K562 (cell line): ENCODE results near the gene TYROBP. TPM values are rescaled to one million over a fixed set of nuclear protein-coding genes. Genes with fewer than 3 reads are reported as not detected.

Experiments
- ATF7 ChIP-seq: fragments of 450-650 bp; IDR thresholded peaks from 2 replicates; pipeline ENCODE4 v1.7.1; 2014; ENCODE audit warnings: mild to moderate bottlenecking, moderate library complexity
- CBX2 ChIP-seq: fragments of 200-600 bp; sonication (generic); IDR thresholded peaks from one replicate; pipeline ENCODE4 v1.6.1; 2012; ENCODE audit warnings: mild to moderate bottlenecking, low read length, inconsistent platforms; ENCODE audit not compliant: insufficient read depth, poor library complexity, severe bottlenecking
- CEBPB ChIP-seq: fragments of 450-650 bp; IDR thresholded peaks from 2 replicates; pipeline ENCODE4 v1.6.1; 2016; ENCODE audit warnings: missing genetic modification characterization, missing compliant biosample characterization
- DDX20 ChIP-seq: fragments of 450-650 bp; IDR thresholded peaks from 2 replicates; pipeline ENCODE4 v1.6.1; 2016; ENCODE audit warnings: missing genetic modification characterization, low read depth, mild to moderate bottlenecking, missing compliant biosample characterization, moderate library complexity
- FOXP1 ChIP-seq: sonication (generic); formaldehyde crosslinking; IDR thresholded peaks from 2 replicates; pipeline ENCODE4 v1.8.0; 2022; ENCODE audit warnings: mild to moderate bottlenecking, missing genetic modification reagents
- HNRNPH1 ChIP-seq: fragments of 200-400 bp; formaldehyde crosslinking; optimal IDR thresholded peaks from 2 replicates; pipeline ENCODE3; 2017; ENCODE audit warnings: low read depth, mild to moderate bottlenecking, low read length, moderate library complexity
- KLF1 ChIP-seq: fragments of 450-650 bp; IDR thresholded peaks from 2 replicates; pipeline ENCODE4 v1.6.1; 2016; ENCODE audit warnings: missing genetic modification characterization, missing compliant biosample characterization
- MYNN ChIP-seq, 2 experiments: sonication (generic); formaldehyde crosslinking in 1 of 2; IDR thresholded peaks; 2 replicates each; pipeline versions ENCODE4 v1.5.0 to v1.6.1; 2016 to 2020; ENCODE audit warnings: antibody characterized with exemption in 1 of 2, missing genetic modification reagents in 1 of 2
- NR4A1 ChIP-seq, 2 experiments: fragments of 250-450 bp in 1 of 2; fragments of 450-650 bp in 1 of 2; sonication (Bioruptor Pico) in 1 of 2; IDR thresholded peaks; 2 replicates each; pipeline versions ENCODE4 v1.4.0 to v1.6.1; 2016 to 2020; ENCODE audit warnings: mild to moderate bottlenecking in 2 of 2, missing compliant biosample characterization in 1 of 2, missing genetic modification characterization in 1 of 2, moderate library complexity in 1 of 2
- RBM14 ChIP-seq: fragments of 200-400 bp; formaldehyde crosslinking; IDR thresholded peaks from 2 replicates; pipeline ENCODE4 v1.6.1; 2018; ENCODE audit warnings: low read depth, mild to moderate bottlenecking, low read length, moderate library complexity, borderline replicate concordance; ENCODE audit not compliant: insufficient read depth
- SP2 ChIP-seq: IDR thresholded peaks from 2 replicates; pipeline ENCODE4 v1.6.1; 2011; ENCODE audit warnings: mild to moderate bottlenecking, low read depth, low read length, moderate library complexity; ENCODE audit not compliant: poor library complexity, severe bottlenecking; ENCODE audit errors: extremely low read depth
- SRSF9 ChIP-seq: fragments of 200-400 bp; formaldehyde crosslinking; IDR thresholded peaks from 2 replicates; pipeline ENCODE4 v1.6.1; 2017; ENCODE audit warnings: low read depth, low read length, borderline replicate concordance
- ZNF445 ChIP-seq: fragments of 250-450 bp; sonication (Bioruptor Pico); IDR thresholded peaks from 2 replicates; pipeline ENCODE4 v1.4.0; 2020; ENCODE audit warnings: low read depth, mild to moderate bottlenecking, moderate library complexity
- ZNF57 ChIP-seq: fragments of 450-650 bp; formaldehyde crosslinking; IDR thresholded peaks from 2 replicates; pipeline ENCODE4 v1.4.0; 2020; ENCODE audit warnings: mild to moderate bottlenecking, moderate library complexity
- ZNF583 ChIP-seq: fragments of 250-450 bp; sonication (Bioruptor Pico); IDR thresholded peaks from 2 replicates; pipeline ENCODE4 v1.4.0; 2020
- ZNF707 ChIP-seq: fragments of 250-450 bp; sonication (Bioruptor Pico); conservative IDR thresholded peaks from 2 replicates; pipeline ENCODE4 v1.8.0; 2022; ENCODE audit warnings: inconsistent platforms, mild to moderate bottlenecking, moderate library complexity
- polyA plus RNA-seq, 8 experiments: library from polyadenylated mRNA; depleted of rRNA in 4 of 8; stranded (reverse) in 5 of 8; unstranded in 3 of 8; fragments of >200 nt; fragmentation: Nextera tagmentation in 2 of 8; fragmentation: Illumina TruSeq in 1 of 8; extraction: Ambion mirVana in 2 of 8; extraction: Trizol in 1 of 8; gene quantifications; 2 replicates each; pipeline versions ENCODE4 v1.2.1 to v1.2.3, GENCODE V29; 2011 to 2014; ENCODE audit warnings: inconsistent platforms in 1 of 8, missing spikeins in 1 of 8
- total RNA-seq, 7 experiments: library from RNA; depleted of rRNA in 6 of 7; stranded (reverse); fragments of >200 nt in 6 of 7; fragmentation: Illumina TruSeq in 2 of 7; extraction: Trizol in 2 of 7; gene quantifications; 2 replicates each; pipeline versions ENCODE4 v1.2.1 to v1.2.3, GENCODE V29; 2011 to 2021; ENCODE audit warnings: low replicate concordance in 1 of 7
- TF ChIP-seq, protein P1 (sequence below): fragments of 450-650 bp; formaldehyde crosslinking; IDR thresholded peaks from 2 replicates; pipeline ENCODE4 v1.4.0; 2020; ENCODE audit warnings: mild to moderate bottlenecking, moderate library complexity
- TF ChIP-seq, protein P2 (sequence below): fragments of 450-650 bp; IDR thresholded peaks from 2 replicates; pipeline ENCODE4 v1.6.1; 2017; ENCODE audit warnings: mild to moderate bottlenecking, moderate library complexity
- TF ChIP-seq, protein P3 (sequence below), 2 experiments: IDR thresholded peaks; 2 replicates each; pipeline ENCODE4 v1.6.1; 2011; ENCODE audit warnings: borderline replicate concordance in 1 of 2, control low read depth in 1 of 2, low read depth in 1 of 2, low read length in 1 of 2, mild to moderate bottlenecking in 1 of 2, mixed read lengths in 1 of 2, moderate library complexity in 1 of 2; ENCODE audit not compliant: insufficient read depth in 1 of 2, insufficient read length in 1 of 2, poor library complexity in 1 of 2, severe bottlenecking in 1 of 2; ENCODE audit errors: extremely low read depth in 1 of 2
- TF ChIP-seq, protein P4 (sequence below): sonication (generic); formaldehyde crosslinking; IDR thresholded peaks from 2 replicates; pipeline ENCODE4 v1.8.1; 2022; ENCODE audit warnings: missing genetic modification reagents
- TF ChIP-seq, protein P5 (sequence below): fragments of 250-450 bp; sonication (Bioruptor Pico); IDR thresholded peaks from 2 replicates; pipeline ENCODE4 v1.4.0; 2020

TYROBP gene
- total and polyA plus RNA-seq, 9 of the 15 experiments (the other 6 are each of a cell fraction or from before 2014, with no cell fraction given): 0.72 to 8.2 (median 2.4) TPM

DNA sequence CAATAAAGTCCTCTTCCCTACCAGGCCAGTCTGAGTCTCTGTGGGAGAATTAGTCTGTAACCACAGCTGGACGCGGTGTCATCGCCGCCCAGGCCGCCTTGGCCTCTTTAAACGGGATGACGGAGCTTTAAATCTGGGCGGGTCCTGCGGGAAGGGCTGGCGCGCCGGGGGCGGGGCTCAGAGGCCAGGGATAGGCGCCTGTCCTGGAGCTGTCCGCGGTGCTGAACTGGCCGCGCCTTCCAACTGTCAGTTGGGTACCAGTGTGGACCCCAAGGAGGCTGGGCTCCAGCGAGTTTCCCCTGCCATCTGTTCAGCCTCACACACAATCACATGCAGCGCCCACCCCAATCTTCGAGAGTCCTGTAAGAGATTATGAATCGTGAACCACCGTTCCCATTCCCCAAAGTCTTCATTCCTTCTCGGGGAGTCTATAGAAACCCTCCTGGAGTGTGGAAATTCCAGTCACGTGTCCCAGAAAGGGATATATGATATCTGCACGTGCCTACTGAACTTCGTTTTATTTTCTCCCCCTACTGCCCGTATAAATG, 28.3 kb downstream of the TYROBP start (continued):
- peak; percentile 73; the same call in 1 of the 2 replicates for TF ChIP-seq ATF7
- no peak for TF ChIP-seq ZNF445 (CRISPR knock-in tag)
- TF ChIP-seq CBX2: no peak
- TF ChIP-seq, protein P1, sequence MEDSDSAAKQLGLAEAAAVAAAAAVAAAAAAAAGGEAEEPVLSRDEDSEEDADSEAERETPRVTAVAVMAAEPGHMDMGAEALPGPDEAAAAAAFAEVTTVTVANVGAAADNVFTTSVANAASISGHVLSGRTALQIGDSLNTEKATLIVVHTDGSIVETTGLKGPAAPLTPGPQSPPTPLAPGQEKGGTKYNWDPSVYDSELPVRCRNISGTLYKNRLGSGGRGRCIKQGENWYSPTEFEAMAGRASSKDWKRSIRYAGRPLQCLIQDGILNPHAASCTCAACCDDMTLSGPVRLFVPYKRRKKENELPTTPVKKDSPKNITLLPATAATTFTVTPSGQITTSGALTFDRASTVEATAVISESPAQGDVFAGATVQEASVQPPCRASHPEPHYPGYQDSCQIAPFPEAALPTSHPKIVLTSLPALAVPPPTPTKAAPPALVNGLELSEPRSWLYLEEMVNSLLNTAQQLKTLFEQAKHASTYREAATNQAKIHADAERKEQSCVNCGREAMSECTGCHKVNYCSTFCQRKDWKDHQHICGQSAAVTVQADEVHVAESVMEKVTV (CRISPR knock-in tag): no peak
- no peak for TF ChIP-seq ZNF707 (CRISPR knock-in tag)
- TF ChIP-seq ZNF57: no peak
- TF ChIP-seq, protein P2, sequence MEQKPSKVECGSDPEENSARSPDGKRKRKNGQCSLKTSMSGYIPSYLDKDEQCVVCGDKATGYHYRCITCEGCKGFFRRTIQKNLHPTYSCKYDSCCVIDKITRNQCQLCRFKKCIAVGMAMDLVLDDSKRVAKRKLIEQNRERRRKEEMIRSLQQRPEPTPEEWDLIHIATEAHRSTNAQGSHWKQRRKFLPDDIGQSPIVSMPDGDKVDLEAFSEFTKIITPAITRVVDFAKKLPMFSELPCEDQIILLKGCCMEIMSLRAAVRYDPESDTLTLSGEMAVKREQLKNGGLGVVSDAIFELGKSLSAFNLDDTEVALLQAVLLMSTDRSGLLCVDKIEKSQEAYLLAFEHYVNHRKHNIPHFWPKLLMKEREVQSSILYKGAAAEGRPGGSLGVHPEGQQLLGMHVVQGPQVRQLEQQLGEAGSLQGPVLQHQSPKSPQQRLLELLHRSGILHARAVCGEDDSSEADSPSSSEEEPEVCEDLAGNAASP: no peak
- peak; percentile 61; the same call in 1 of the 2 replicates for TF ChIP-seq ZNF583
- no peak for TF ChIP-seq HNRNPH1
- TF ChIP-seq RBM14: no peak
- TF ChIP-seq MYNN (IDR thresholded peaks at IDR 0.05): 0 out of 2 replicates have a peak, but pooled peaks have one; percentile 34
- TF ChIP-seq MYNN (CRISPR knock-in tag; IDR thresholded peaks at IDR 0.05): no peak
- TF ChIP-seq DDX20 (tag): no peak
- TF ChIP-seq KLF1 (tag): peak; percentile 54; the same call in 1 of the 2 replicates
- TF ChIP-seq SRSF9: no peak
- TF ChIP-seq, protein P3, sequence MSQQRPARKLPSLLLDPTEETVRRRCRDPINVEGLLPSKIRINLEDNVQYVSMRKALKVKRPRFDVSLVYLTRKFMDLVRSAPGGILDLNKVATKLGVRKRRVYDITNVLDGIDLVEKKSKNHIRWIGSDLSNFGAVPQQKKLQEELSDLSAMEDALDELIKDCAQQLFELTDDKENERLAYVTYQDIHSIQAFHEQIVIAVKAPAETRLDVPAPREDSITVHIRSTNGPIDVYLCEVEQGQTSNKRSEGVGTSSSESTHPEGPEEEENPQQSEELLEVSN (IDR thresholded peaks at IDR 0.05; ENCODE audit: borderline replicate concordance in 1 of 2, extremely low read depth in 1 of 2, insufficient read depth in 1 of 2, insufficient read length in 1 of 2, low read depth in 1 of 2, low read length in 1 of 2, poor library complexity in 1 of 2, severe bottlenecking in 1 of 2): peak in 1 of 2 experiments; percentile 36
- TF ChIP-seq, protein P4, sequence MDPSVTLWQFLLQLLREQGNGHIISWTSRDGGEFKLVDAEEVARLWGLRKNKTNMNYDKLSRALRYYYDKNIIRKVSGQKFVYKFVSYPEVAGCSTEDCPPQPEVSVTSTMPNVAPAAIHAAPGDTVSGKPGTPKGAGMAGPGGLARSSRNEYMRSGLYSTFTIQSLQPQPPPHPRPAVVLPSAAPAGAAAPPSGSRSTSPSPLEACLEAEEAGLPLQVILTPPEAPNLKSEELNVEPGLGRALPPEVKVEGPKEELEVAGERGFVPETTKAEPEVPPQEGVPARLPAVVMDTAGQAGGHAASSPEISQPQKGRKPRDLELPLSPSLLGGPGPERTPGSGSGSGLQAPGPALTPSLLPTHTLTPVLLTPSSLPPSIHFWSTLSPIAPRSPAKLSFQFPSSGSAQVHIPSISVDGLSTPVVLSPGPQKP (CRISPR knock-in tag): no peak
- no peak for TF ChIP-seq SP2
- peak; percentile 94 for TF ChIP-seq FOXP1
- TF ChIP-seq CEBPB (tag): no peak
- TF ChIP-seq NR4A1 (CRISPR knock-in tag; IDR thresholded peaks at IDR 0.05): no peak
- peak; percentile 52; the same call in 1 of the 2 replicates for TF ChIP-seq NR4A1 (tag; IDR thresholded peaks at IDR 0.05)
- TF ChIP-seq, protein P5, sequence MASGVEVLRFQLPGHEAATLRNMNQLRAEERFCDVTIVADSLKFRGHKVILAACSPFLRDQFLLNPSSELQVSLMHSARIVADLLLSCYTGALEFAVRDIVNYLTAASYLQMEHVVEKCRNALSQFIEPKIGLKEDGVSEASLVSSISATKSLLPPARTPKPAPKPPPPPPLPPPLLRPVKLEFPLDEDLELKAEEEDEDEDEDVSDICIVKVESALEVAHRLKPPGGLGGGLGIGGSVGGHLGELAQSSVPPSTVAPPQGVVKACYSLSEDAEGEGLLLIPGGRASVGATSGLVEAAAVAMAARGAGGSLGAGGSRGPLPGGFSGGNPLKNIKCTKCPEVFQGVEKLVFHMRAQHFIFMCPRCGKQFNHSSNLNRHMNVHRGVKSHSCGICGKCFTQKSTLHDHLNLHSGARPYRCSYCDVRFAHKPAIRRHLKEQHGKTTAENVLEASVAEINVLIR (CRISPR knock-in tag): no peak
